IPS-NIHi7 (cell line): Measurements from ENCODE around the gene FAM43A.
A peak's percentile ranks its signal among the peaks of the same experiment; 100 is the strongest.

ENCODE experiments used
- DNase-seq: peaks from one replicate; pipeline ENCODE4 v3.0.0; 2012; ENCODE audit warnings: mixed read lengths; ENCODE audit errors: extremely low spot score

The FAM43A gene, protein sequence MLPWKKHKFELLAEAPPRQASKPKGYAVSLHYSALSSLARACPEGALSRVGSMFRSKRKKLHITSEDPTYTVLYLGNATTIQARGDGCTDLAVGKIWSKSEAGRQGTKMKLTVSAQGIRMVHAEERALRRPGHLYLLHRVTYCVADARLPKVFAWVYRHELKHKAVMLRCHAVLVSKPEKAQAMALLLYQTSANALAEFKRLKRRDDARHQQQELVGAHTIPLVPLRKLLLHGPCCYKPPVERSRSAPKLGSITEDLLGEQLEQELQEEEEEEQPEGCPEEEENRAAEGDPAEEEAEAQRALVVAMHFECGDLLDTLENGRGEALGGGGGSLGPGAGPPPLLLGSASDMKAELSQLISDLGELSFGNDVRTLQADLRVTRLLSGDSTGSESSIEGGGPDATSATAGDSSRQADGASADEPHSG

DNA sequence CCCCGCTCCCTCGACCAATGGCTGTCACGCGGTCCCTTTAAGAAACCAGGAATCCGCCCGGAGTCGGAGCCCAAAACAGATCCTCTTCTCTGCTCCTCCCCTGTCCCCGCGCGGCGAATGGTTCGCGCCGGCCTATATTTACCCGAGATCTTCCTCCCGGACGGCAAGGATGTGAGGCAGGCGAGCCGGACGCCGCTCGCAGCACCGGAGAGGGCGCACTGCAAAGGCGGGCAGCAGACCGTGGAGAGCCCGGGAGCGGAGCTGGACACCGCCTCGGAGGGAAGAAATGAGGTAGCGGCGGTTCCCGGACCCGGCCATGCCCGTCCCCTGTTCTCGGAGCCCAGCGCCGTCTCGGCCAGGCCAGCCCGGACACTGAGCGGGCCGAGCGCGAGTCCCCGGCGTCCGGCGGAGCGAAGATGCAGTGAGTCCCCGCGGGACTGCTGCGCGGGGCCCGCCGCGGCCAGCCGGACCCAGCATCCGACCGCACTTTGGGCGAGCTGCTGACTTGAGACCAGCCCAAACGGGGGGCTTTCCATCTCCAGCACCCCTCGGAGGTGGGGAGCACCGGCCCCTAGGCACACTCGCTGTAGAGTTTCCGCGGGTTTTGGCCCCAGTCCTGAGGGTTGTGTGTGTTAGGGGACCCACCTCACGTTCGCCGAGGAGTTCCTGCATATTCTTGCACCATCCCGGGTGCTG is at the start of gene FAM43A:
Gene FAM43A, plus strand, starts transcription at position 166 of the 696 bp plus-strand sequence. CDS start 944 bp downstream, outside the sequence.
- DNase-seq = peak; percentile 77

DNA sequence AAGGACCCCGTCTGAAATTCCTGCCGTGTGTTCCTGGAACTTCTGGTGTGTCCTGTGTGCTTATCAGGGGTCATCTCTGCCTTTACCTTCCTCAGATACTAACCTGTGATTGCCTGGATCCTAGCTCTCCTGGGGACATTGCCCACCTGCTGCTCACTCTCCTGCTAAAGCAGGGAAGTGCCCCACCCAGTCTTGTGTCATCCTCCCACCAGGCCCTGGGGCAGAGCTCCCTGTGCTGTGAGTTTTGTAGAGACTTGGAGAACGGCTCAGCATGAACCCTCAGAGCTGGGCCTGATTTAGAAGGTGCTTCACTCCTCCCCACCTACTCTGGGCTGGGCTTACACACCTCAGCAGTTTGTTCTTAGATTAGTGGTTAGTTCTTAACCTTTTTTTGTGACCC is 48.6 kb upstream of the FAM43A start:
- DNase-seq = peak; percentile 47

DNA sequence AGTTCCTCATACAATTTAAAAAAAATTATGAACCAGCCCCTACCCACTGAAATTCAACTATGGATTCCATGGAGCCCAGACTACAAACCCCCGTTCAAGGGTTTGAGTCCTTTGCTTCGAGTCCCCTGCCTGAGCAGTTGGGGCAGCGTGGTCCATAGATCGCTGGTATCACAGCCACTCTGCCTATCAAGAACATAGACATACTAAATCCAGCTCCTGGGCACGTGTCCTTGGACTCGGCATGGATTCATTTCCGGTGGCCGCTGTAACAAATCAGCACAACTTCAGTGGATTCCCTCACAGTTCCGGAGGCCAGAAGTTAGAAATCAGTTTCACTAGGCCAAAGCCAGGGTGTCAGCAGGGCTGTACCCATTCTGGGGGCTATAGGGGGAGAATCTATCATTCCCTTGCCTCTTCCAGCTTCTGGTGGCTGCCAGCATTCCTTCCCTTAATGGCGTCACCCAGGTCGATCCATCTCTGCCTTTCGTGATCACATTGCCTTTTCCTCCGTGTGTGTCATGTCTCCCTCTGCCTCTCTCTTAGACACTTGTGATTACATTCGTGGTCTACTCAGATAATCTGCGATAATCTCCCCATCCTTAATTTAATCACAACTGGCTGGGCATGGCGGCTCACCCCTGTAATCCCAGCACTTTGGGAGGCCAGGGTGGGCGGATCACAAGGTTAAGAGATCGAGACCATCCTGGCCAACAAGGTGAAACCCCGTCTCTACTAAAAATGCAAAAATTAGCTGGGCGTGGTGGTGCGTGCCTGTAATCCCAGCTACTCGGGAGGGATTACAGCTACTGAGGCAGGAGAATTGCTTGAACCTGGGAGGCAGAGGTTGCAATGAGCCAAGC is 47.9 kb upstream of the FAM43A start:
- no peak for DNase-seq

DNA sequence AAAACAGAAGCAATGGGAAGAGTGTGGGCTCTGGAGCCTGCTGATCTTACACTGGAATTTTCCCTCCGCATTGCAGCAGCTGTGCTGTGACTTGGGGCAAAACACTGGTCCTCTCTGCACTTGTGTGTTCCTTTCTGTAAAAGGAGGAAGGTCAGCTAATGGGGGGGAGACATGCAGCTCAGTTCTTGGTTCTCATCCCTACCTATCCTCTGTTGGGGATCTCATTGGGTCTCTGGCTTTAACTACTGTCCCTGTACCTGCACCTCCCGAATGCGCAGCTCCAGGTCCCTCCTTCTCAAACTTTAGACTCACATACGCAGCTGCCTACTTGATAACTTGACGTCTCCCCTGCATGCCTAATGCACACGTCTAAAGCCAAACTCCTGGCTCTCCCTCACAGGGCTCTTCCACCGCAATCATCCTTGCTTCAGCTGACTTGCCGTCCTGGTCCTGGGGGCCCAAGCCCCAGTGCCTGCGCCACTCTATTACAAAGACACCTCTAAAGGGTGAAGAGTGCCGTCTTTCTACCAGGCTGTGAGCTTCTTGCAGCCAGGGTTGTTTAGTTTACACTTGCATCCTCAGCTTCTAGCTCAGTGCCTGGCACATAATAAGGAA is 46.6 kb upstream of the FAM43A start:
- DNase-seq = no peak

DNA sequence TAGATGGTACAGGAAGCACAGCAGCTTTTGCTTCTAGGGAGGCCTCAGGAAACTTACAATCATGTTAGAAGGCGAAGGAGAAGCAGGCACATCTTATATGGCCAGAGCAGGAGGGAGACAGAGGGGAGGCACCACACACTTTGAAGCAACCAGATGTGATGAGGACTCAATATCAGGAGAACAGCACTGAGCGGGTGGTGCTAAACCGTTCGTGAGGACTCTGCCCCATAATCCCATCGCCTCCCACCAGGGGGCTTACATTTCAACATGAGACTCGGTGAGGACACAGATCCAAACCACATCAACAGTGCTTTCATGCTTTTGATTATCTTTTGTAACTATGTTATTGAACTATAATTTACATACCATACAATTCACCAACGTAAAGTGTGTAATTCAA is 44.9 kb upstream of the FAM43A start:
- DNase-seq = no peak

DNA sequence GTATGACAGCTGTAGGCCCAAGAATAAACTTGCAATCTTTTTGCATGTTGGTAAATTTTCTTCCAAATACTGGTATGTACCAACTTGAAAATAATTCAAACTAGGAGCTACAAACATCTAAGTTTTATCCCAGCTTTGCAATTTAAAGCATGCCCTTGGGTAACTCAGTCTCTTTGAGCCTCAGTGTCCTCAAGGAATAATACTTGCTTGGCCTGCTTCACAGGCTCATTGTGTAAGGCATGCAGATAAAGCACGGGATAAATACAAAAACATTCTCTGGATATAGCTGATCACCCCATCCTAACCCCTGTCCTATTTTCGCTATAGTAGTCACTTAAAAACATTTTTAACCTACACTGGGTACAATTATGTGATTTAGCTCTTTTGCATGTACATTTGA is 42.9 kb upstream of the FAM43A start:
- DNase-seq = no peak

DNA sequence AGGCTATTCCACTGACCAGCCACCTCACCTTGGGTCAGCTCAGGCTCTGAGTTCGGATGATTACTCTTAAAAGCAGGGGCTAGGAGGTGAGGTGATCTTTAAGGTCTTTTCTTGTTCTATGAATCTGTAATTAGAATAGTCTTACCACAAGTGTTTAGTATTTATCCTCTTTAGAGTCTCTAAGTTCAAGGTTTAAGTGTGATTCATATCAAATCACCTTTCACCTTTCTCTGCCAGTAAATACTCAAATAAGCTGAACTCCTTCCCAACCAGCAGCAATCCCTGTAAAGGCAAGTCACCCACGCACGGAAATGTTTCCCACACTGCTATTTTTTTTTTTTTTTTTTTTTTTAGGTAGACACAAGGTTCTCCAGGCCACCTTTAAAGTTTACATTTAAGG is 37.9 kb upstream of the FAM43A start:
- DNase-seq = no peak

DNA sequence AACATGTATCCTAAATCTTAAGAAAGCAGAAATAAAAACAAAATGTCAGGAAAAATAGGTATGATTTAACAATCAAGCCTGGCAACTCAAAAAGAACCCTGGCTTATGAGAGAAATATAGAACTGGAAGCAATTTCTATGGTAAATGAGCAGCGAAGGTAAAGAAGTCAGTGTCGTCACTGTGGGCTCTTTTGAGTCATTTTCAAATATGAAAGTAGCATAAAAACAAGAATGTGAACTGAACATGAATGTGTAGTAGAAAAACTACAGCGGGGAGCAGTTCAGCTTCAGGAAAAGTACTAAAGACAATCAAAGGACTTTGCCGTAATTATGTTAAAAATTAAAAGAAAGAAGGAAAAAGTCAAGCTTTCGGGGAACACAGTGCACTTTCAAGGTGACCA is 31.2 kb upstream of the FAM43A start:
- no peak for DNase-seq

DNA sequence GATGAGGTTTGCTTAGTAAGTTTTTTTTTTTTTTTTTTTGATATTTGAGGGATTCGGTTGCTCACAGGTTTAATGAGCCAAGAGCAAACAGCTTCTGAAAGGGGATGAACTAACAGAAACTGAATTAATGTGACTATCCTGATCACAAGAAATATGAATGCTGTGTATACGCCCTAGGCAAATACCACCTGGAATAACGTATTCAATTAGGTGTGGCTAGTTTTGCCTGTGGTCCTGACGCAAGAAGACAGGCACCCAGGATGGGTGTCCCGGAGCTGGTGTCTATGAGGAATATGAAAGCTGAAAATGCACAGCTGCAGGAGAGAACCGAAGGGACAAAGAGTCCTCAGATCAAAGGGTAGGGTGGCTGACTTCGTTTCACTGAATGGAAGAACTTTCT is 28.2 kb upstream of the FAM43A start:
- no peak for DNase-seq

DNA sequence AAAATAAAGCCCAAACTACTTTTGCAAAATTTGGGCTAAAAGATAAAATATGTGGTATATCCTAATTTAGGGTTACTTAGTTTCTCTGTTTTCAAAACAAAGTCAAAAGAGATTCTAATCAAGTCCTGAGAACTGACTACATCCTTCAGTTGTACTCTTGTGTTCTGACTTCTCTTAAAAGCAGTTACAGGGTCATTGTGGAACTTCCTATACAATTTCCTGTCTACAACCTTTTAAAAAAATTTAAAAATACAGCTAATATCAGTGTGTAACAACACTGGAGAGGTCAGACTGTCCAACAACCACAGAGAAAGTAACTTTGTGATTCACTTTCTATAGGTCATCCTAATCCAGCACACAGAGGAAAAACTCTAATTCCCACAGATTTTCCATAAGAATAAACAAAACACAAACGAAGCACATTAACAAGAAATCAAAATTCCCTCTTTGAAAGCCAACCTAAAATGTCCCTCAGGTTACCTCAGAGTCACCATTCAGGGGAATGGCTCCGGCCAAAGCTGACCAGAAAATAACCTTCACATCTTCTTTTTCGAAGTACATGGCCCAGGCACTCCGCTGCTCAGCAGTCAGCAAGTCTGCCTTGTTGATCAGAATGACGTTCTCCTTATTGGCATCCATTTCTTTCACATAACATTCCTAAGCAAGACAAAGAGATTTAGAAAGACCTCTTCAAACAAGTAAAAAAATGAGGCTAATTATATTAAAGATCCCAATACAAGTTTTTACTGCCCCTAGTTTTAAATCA is 27.0 kb upstream of the FAM43A start:
- no peak for DNase-seq

DNA sequence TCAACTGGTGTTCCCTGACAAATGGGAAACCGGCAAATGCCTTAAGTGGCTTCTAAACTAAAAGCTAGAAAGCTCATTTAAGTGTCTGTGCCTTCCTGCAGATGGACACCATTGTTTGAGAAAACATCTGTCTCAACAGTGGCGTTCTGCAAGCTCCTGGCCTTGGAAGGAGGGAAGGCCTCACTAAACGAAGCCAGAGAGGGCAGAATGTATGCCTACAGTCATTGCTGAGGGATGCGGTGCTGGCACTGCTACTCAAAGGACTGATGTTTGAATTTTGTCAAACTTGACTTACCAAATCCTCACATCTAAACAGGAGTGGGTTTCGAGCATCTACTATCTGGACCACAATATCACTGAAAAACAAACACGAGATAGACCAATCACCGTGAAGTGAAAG is 25.9 kb upstream of the FAM43A start:
- DNase-seq = no peak

DNA sequence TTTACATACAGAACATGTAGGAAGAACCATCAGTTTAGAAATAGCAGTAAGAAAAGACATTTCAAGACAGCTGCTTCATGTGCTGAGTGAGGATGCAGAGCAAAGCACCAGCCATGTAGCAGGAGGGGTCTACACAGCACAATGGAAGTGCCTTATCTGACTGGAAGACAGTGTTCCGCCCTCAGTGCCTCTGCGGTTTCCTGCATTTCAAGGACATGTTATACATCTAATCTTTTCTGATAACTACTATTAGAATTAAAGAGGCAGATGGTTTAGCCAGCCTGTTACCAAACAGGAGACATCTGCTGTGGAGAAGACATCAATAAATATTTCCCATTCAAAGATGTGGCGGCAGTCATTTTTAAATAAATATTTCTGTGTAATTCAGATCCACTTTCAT is 24.3 kb upstream of the FAM43A start:
- no peak for DNase-seq

DNA sequence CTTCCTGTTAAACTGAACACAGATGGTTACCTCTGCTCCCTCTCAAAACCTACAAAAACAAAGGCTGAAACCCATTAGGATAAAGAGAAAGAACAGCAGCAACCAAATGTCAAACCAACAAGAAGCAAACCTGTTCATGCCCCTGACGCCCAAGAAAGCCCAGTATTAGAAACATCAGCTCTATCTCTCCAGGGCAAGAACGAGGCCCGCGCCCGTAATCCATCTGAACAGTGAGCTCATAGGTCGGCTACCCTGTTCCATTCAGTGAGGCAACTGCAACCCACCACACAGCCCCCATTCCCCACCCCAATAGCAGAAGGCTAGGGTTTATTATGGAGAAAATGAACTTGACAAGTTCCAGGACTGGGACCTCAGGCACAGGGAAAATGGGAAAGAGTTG is 23.7 kb upstream of the FAM43A start:
- DNase-seq = no peak

DNA sequence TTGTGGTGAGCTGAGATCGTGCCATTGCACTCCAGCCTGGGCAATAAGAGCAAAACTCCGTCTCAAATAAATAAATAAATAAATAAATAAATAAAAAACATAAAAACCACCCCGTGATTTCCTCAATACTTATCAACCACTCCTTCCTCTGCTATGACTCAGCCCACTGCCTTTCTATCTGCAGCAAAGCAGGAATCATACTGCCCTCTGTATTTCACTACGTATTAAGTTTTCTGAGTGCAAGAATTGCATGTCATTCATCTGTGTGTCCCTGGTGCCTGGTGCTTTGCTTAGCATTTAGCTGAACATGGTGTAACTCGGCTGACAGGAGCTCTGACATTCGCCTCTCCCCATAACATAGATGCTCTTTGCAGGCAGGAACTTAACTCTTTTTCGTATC is 20.8 kb upstream of the FAM43A start:
- no peak for DNase-seq

DNA sequence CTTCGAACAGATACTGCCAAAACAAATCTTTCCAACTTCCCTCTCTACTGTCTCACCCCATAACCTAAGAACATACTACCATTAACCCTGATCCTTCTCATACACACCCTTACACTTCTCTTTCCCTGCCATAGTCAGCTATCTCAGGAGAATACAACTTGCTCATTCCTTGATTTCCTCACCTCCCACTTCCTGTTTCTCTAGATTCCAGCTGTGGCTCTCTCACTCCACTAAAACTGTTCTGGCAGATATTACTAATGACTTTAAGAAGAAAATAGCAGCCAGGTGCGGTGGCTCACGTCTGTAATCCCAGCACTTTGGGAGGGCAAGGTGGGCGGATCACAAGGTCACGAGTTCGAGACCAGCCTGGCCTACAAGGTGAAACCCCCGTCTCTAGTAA is 18.3 kb upstream of the FAM43A start:
- no peak for DNase-seq

DNA sequence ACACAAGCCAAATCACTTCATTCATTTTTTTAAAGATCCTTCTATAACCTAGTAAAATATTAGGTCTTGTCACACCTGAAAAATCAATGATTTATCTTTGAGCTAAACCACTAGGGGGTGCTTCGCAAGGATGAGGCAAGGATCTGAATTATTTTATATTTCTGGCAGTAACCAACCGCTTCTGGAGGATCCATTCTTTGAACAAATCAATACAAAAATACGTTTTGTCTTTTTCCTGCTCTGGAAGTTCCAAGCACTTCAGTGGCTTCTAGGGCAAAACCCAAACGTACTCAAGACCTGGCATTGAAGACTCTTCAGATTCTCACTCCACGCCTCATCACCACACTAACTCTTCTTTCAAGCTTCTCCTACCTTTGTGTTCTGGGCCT is 14.2 kb upstream of the FAM43A start:
- DNase-seq = peak; percentile 22

DNA sequence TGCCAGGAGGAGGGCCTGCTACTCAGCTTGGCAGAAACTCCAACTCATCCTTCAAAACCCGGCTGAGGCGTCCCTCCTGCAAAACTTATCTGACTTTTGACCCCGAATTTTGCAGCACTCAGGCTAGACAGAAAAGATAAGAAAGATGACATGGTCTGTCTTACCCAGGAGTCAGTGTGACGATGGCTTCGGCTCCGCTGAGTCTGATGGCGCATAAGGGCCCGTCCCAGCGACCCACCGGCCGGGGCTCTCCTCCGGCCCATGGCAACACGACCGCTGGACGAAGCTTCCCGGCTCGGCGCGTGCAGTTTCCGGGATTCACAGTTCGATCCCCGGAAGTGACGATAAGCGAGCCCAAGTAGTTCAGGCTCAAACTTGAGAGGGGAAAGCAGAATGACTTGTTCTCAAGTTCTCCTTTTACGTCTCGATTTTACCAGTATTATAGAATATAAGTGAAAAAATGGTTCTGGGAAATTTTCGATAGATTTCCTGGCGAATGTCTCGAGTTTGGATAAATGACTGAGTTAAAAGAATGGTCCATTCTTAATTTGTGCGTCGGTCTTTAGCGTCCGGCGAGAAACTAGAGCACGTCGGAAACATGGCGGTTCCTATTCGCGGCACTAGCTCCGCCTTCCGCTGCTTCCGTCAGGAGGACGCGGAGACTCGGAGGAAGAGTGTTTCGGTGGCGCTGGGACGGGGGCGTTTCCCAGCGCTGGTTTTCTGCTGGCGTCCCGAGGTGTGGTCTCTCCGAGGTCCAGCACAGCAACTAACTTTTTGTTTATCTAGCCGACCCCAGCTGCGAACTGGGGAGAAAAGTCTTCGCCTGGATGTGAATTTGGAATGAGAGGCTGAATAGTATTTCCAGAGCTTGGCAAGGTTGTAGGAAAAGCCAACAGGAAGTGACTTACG is 13.5 kb upstream of the FAM43A start, which contains the start of gene LSG1:
Gene LSG1, minus strand, starts transcription at position 292 of the 909 bp plus-strand sequence. Its CDS starts 29 bp downstream, at position 263.
- DNase-seq = peak; percentile 90

DNA sequence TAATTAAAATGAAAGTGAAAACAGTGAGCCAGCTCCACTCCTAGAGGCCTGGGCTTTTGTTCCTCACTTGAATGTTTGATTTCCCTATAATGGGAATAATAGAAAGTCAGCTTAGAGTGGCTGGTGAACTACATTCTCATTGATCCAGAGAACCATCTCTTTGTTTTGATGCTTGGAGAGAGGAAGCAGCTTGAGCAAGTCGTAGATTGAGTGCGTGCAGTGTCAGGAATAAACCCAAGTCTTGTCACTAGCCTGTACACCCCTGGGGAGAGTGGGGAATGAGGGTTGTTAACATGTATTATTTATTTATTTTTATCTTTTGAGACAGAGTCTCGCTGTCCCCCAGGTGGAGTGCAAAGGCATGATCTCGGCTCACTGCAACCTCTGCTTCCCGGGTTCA is 12.8 kb upstream of the FAM43A start:
- DNase-seq = no peak

DNA sequence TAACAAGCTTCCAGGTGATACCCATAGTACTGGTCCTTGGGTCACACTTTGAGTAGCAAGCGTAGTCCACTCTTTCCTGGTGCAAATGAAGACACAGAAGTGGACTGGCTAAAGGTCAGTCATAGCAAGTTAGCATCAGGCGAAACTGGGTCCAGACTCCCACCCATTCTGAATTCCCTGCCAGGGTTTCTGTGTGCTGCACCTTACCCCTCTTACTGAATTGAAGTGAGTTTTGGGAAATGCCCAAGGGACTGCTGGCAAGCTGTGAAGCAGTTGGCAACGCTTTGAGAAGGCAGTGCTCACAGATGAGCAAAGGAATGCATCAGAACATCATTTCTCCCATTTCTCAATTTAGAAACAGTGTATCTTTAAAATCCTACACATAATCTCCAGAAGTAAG is 11.9 kb upstream of the FAM43A start:
- no peak for DNase-seq

DNA sequence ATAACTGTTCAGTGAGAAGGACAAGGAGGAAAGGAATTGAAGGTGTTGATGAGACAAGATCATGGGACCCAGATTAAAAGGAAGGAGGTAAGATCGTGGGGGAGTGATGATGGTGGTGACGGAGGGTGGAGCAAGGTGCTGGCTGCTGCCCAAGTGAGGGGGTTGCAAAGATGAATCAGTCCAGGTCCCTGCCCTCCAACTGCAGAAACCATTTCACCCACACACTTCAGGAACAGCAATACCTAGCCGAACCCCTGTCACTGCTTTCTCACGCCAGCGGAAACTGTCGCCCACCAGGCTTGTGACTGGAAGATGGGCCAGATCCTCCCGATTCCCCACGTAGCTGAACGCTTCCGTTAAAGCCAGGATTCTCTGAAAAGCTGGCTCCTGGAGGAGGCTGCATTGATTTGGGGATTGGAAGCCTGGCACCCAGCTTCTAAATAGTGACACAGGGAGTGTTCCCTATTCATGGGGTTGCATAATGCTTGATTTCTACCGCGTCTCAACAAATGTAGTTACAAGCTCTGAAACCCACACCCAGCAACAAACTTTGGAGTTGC is 10.5 kb upstream of the FAM43A start:
- DNase-seq = no peak
